H9 (cell line): Measurements from ENCODE around the gene CACNA2D3. TPM values are rescaled to one million over a fixed set of nuclear protein-coding genes. Genes with fewer than 3 reads are reported as not detected.
A peak's percentile ranks its signal among the peaks of the same experiment; 100 is the strongest.

Source experiments
- DNase-seq: peaks from one replicate; pipeline ENCODE4 v3.0.0-alpha.2; 2017
- H2AFZ ChIP-seq: one replicate; pipeline ENCODE4 v1.6.1; 2013; ENCODE audit warnings: mild to moderate bottlenecking, low read length, control low read depth, moderate library complexity
- H2AK5ac ChIP-seq: 2 replicates; pipeline ENCODE4 v1.6.1; 2013; ENCODE audit warnings: low read length, control low read depth, mixed read lengths; ENCODE audit not compliant: insufficient read length
- H2BK120ac ChIP-seq: one replicate; pipeline ENCODE4 v1.6.1; 2013; ENCODE audit warnings: low read depth, mild to moderate bottlenecking, low read length, control low read depth, inconsistent platforms; ENCODE audit not compliant: poor library complexity, severe bottlenecking
- H2BK12ac ChIP-seq: 2 replicates; pipeline ENCODE4 v1.6.1; 2013; ENCODE audit warnings: low read length, control low read depth, mixed read lengths, low read depth; ENCODE audit not compliant: insufficient read length
- H2BK15ac ChIP-seq: 2 replicates; pipeline ENCODE4 v1.6.1; 2013; ENCODE audit warnings: low read depth, low read length, control low read depth
- H2BK20ac ChIP-seq: one replicate; pipeline ENCODE4 v1.6.1; 2013; ENCODE audit warnings: low read depth, mild to moderate bottlenecking, low read length, control low read depth, inconsistent platforms; ENCODE audit not compliant: poor library complexity, severe bottlenecking
- H2BK5ac ChIP-seq: 2 replicates; pipeline ENCODE4 v1.6.1; 2013; ENCODE audit warnings: low read length, control low read depth, mixed read lengths; ENCODE audit not compliant: insufficient read length
- H3K14ac ChIP-seq: 2 replicates; pipeline ENCODE4 v1.6.1; 2013; ENCODE audit warnings: low read length, control low read depth; ENCODE audit not compliant: insufficient read depth
- H3K18ac ChIP-seq: 2 replicates; pipeline ENCODE4 v1.6.1; 2013; ENCODE audit warnings: low read depth, mild to moderate bottlenecking, mixed read lengths, low read length, control low read depth; ENCODE audit not compliant: insufficient read length
- H3K23ac ChIP-seq: 2 replicates; pipeline ENCODE4 v1.6.1; 2013; ENCODE audit warnings: low read length, control low read depth, mixed read lengths, low read depth; ENCODE audit not compliant: insufficient read length
- H3K23me2 ChIP-seq: 2 replicates; pipeline ENCODE4 v1.6.1; 2013; ENCODE audit warnings: low read depth, mild to moderate bottlenecking, mixed read lengths, low read length, control low read depth; ENCODE audit not compliant: insufficient read length, poor library complexity, severe bottlenecking
- H3K27ac ChIP-seq: 2 replicates; pipeline ENCODE4 v1.5.1; 2013; ENCODE audit warnings: low read length, control low read depth, mixed read lengths, low read depth; ENCODE audit not compliant: insufficient read length
- H3K27me3 ChIP-seq: 2 replicates; pipeline ENCODE4 v1.6.1; 2013; ENCODE audit warnings: low read length, control low read depth, inconsistent platforms; ENCODE audit not compliant: insufficient read depth
- H3K4ac ChIP-seq: 2 replicates; pipeline ENCODE4 v1.6.1; 2013; ENCODE audit warnings: low read depth, mild to moderate bottlenecking, control low read depth, inconsistent platforms, low read length, moderate library complexity
- H3K4me1 ChIP-seq: 2 replicates; pipeline ENCODE4 v1.6.1; 2013; ENCODE audit warnings: low read length, control low read depth, inconsistent platforms; ENCODE audit not compliant: insufficient read depth
- H3K4me2 ChIP-seq: 2 replicates; pipeline ENCODE4 v1.6.1; 2013; ENCODE audit warnings: low read length, control low read depth, mixed read lengths; ENCODE audit not compliant: insufficient read length, insufficient read depth
- H3K56ac ChIP-seq: 2 replicates; pipeline ENCODE4 v1.6.1; 2013; ENCODE audit warnings: low read depth, mild to moderate bottlenecking, mixed read lengths, low read length, control low read depth; ENCODE audit not compliant: insufficient read length
- H3K79me1 ChIP-seq: 2 replicates; pipeline ENCODE4 v1.6.1; 2013; ENCODE audit warnings: low read depth, mild to moderate bottlenecking, moderate library complexity, low read length, control low read depth, inconsistent platforms; ENCODE audit not compliant: insufficient read depth, poor library complexity, severe bottlenecking
- H3K79me2 ChIP-seq: 2 replicates; pipeline ENCODE4 v1.6.1; 2013; ENCODE audit warnings: low read length, control low read depth, inconsistent platforms; ENCODE audit not compliant: insufficient read depth
- H3K9ac ChIP-seq: 2 replicates; pipeline ENCODE4 v1.6.1; 2013; ENCODE audit warnings: low read length, control low read depth, mixed read lengths; ENCODE audit not compliant: insufficient read length; ENCODE audit errors: extremely low read depth
- H3K9me3 ChIP-seq: one replicate; pipeline ENCODE4 v1.6.1; 2013; ENCODE audit warnings: low read depth, low read length, inconsistent platforms; ENCODE audit not compliant: control insufficient read depth
- H3T11ph ChIP-seq: one replicate; pipeline ENCODE4 v1.6.1; 2013; ENCODE audit warnings: mild to moderate bottlenecking, low read length, control low read depth, inconsistent platforms
- H4K20me1 ChIP-seq: one replicate; pipeline ENCODE4 v1.6.1; 2013; ENCODE audit not compliant: control insufficient read depth, insufficient read length, insufficient read depth
- H4K5ac ChIP-seq: 2 replicates; pipeline ENCODE4 v1.6.1; 2013; ENCODE audit warnings: low read depth, mild to moderate bottlenecking, mixed read lengths, low read length, control low read depth; ENCODE audit not compliant: insufficient read length
- H4K8ac ChIP-seq: replicated peaks from 2 replicates; pipeline ENCODE4 v1.6.1; 2013; ENCODE audit warnings: low read length, control low read depth, mixed read lengths, low read depth; ENCODE audit not compliant: insufficient read length
- H4K91ac ChIP-seq: 2 replicates; pipeline ENCODE4 v1.6.1; 2013; ENCODE audit warnings: low read depth, mild to moderate bottlenecking, moderate library complexity, mixed read lengths, low read length, control low read depth; ENCODE audit not compliant: insufficient read length
- H3K27ac Mint-ChIP-seq, 3 experiments: 2 replicates in 2 of 3; 3 replicates in 1 of 3; pipeline ENCODE4 v1.8.0; 2020 to 2021; ENCODE audit warnings: mixed read lengths in 3 of 3, mild to moderate bottlenecking in 1 of 3, moderate library complexity in 1 of 3
- H3K27me3 Mint-ChIP-seq: 2 replicates; pipeline ENCODE4 v1.8.0; 2021; ENCODE audit warnings: low read depth, mild to moderate bottlenecking, moderate library complexity, mixed read lengths
- H3K36me3 Mint-ChIP-seq, 3 experiments: 2 replicates in 2 of 3; 3 replicates in 1 of 3; pipeline ENCODE4 v1.8.0; 2020 to 2021; ENCODE audit warnings: low read depth in 3 of 3, mixed read lengths in 3 of 3; ENCODE audit not compliant: insufficient read depth in 1 of 3
- H3K4me1 Mint-ChIP-seq, 2 experiments: 2 replicates each; pipeline ENCODE4 v1.8.0; 2020; ENCODE audit warnings: mixed read lengths in 2 of 2
- H3K4me3 Mint-ChIP-seq, 2 experiments: 2 replicates in 1 of 2; 3 replicates in 1 of 2; pipeline ENCODE4 v1.8.0; 2020 to 2021; ENCODE audit warnings: mild to moderate bottlenecking in 2 of 2, mixed read lengths in 2 of 2, moderate library complexity in 1 of 2
- H3K9me3 Mint-ChIP-seq, 2 experiments: 2 replicates in 1 of 2; 3 replicates in 1 of 2; pipeline ENCODE4 v1.8.0; 2020; ENCODE audit warnings: mild to moderate bottlenecking in 2 of 2, mixed read lengths in 2 of 2, moderate library complexity in 1 of 2
- CTCF ChIP-seq: fragments of 200-600 bp; sonication (generic); conservative IDR thresholded peaks from 3 replicates; pipeline ENCODE4 v1.8.0; 2021; ENCODE audit warnings: antibody characterized with exemption, mild to moderate bottlenecking
- WGBS: extraction: QIAGEN DNeasy Blood & Tissue Kit; methylation state at CpG from one replicate; pipeline ENCODE4 v1.1.7; 2013; ENCODE audit warnings: missing lambda C conversion rate, low lambda C conversion rate, mixed read lengths; ENCODE audit not compliant: insufficient read length; ENCODE audit errors: extremely low coverage; 5-methylcytosine and 5-hydroxymethylcytosine counted together
- total RNA-seq: library from RNA; stranded (reverse); gene quantifications from 2 replicates; pipeline ENCODE4 v1.2.1, GENCODE V29; 2021

CACNA2D3 gene
- total RNA-seq, 1 experiment from 2014 or later, result 3.2 TPM

- TF ChIP-seq CTCF, result no peak
- Histone ChIP-seq H4K20me1 (no peaks in the 10 kb centered on the region), H2BK15ac (no peak overlapping the region), H3K56ac (no peak overlapping the region), H4K8ac (no peak overlapping the region), H2BK120ac (no peak overlapping the region), H3K18ac (no peak overlapping the region), H2BK20ac (no peak overlapping the region), H3K23ac (no peak overlapping the region), H3K79me1 (no peaks in the 10 kb centered on the region), H2AK5ac (no peak overlapping the region), H4K5ac (no peak overlapping the region), H3K9ac (no peak overlapping the region), H3K79me2 (no peaks in the 10 kb centered on the region), H3K14ac (no peak overlapping the region), H3K4me2 (peak overlapping the region; percentile 61), H2BK12ac (no peak overlapping the region), H2AFZ (no peak overlapping the region), H3K4ac (no peak overlapping the region), H3K4me1 (no peaks in the 10 kb centered on the region), H3K9me3 (no peaks in the 10 kb centered on the region), H2BK5ac (no peak overlapping the region), H3K23me2 (peaks cover 4% of the 10 kb centered on the region), H3K27ac (no peak overlapping the region), H3K27me3 (peaks cover 3% of the 10 kb centered on the region; the same call in 1 of the 2 replicates), H3T11ph (no peak overlapping the region), H4K91ac (no peak overlapping the region)
- peaks cover 14 to 16% of the 10 kb centered on the region in 2 experiments for H3K4me1 Mint-ChIP-seq
- WGBS, result no CpG with 5 or more reads among the region's 8 CpGs
- H3K27ac Mint-ChIP-seq, result no peak overlapping the region; a peak in 1 of 7 replicates
- no peaks in the 10 kb centered on the region for H3K9me3 Mint-ChIP-seq
- H3K4me3 Mint-ChIP-seq, result peak overlapping the region; percentile 40 to 66; a peak in 4 of 5 replicates
- DNase-seq, result no peak
- no peaks in the 10 kb centered on the region; a peak in 1 of 7 replicates for H3K36me3 Mint-ChIP-seq
- H3K27me3 Mint-ChIP-seq, result peaks cover 65% of the 10 kb centered on the region
These were observed 35.5 kb upstream of the CACNA2D3 start for GRCh38 chr3:54086652-54087405.
